Measurements from ENCODE around the gene KATNB1.

DNA sequence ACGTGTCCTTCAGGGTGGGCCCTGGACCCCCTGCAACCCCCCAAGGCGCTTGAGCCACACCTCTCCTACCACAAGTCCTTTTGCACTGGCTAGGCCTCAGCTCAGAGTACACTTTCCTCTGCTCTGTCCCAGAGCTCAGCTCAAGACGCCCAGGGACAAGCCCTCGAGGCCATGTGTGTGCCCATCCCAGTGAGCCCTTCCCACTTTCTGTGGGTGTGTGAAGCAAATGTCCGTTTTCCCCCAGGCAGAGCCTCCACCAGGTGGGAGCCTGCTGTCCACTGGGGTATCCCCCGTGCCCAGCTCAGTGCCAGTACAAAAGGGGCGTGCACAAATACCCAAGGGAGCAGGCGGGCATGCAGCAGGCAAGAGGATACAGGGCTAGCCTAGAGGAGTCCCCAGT lies 48.3 kb downstream of the KATNB1 start:
- TF ChIP-seq, protein P1, sequence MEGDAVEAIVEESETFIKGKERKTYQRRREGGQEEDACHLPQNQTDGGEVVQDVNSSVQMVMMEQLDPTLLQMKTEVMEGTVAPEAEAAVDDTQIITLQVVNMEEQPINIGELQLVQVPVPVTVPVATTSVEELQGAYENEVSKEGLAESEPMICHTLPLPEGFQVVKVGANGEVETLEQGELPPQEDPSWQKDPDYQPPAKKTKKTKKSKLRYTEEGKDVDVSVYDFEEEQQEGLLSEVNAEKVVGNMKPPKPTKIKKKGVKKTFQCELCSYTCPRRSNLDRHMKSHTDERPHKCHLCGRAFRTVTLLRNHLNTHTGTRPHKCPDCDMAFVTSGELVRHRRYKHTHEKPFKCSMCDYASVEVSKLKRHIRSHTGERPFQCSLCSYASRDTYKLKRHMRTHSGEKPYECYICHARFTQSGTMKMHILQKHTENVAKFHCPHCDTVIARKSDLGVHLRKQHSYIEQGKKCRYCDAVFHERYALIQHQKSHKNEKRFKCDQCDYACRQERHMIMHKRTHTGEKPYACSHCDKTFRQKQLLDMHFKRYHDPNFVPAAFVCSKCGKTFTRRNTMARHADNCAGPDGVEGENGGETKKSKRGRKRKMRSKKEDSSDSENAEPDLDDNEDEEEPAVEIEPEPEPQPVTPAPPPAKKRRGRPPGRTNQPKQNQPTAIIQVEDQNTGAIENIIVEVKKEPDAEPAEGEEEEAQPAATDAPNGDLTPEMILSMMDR (conservative IDR thresholded peaks at IDR 0.05): no peak
- no peak for TF ChIP-seq ZFX (IDR thresholded peaks at IDR 0.05)
